Loucy (cell line): ENCODE data around the gene CLK3.

Source experiments
- EZH2phosphoT487 ChIP-seq: fragments of 200-600 bp; IDR thresholded peaks from 2 replicates; pipeline ENCODE4 v1.6.1; 2018; ENCODE audit warnings: antibody characterized with exemption, mild to moderate bottlenecking, moderate library complexity, borderline replicate concordance
- TF ChIP-seq, protein P1 (sequence below): fragments of 200-600 bp; sonication (generic); conservative IDR thresholded peaks from 2 replicates; pipeline ENCODE4 v1.5.1; 2014; ENCODE audit warnings: mild to moderate bottlenecking, antibody characterized with exemption, low read length

DNA sequence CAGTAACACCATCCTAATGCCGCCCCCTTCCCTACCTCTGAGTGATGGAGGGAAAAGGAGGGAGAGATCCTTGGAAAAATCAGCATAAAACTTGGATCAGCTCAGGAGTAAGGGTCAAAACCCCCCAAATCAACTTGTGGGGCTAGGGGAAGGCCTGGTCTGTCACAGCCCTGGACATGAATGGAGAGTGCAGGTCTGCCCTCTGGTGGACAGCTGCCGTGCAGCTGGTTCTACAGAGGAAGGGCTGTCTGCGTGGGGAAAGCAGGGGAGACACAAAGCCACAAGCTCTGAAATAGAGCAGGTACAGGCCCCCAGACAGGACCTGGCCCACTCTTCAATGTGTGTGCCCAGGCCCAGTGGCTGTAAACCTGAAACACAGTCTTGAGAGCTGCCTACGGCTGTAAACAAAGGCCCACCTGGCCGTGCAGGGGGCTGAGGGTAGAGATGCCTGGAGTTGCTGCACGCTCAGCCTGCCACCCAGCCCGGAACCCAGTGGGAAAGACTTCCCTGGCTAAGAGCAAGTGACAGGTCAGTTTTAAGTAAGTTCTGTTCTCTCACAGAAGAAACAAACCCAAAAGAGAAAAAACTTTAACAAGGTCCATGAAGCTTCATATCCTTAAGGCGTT lies 16.4 kb downstream of the CLK3 start:
- TF ChIP-seq, protein P1, sequence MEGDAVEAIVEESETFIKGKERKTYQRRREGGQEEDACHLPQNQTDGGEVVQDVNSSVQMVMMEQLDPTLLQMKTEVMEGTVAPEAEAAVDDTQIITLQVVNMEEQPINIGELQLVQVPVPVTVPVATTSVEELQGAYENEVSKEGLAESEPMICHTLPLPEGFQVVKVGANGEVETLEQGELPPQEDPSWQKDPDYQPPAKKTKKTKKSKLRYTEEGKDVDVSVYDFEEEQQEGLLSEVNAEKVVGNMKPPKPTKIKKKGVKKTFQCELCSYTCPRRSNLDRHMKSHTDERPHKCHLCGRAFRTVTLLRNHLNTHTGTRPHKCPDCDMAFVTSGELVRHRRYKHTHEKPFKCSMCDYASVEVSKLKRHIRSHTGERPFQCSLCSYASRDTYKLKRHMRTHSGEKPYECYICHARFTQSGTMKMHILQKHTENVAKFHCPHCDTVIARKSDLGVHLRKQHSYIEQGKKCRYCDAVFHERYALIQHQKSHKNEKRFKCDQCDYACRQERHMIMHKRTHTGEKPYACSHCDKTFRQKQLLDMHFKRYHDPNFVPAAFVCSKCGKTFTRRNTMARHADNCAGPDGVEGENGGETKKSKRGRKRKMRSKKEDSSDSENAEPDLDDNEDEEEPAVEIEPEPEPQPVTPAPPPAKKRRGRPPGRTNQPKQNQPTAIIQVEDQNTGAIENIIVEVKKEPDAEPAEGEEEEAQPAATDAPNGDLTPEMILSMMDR: peak; percentile 91
- no peak for TF ChIP-seq EZH2phosphoT487
